Liver (tissue), 3 donors: ENCODE data around the gene USP35.

Source experiments
- CTCF ChIP-seq: fragments of 150-350 bp; IDR thresholded peaks from 2 replicates; pipeline ENCODE4 v1.5.1; 2017; ENCODE audit warnings: improper control_type of control experiment, low read depth, low read length; ENCODE audit not compliant: missing input control
- EGR1 ChIP-seq, 2 donors: IDR thresholded peaks; 2 replicates each; pipeline ENCODE4 v1.6.1; 2016 to 2018; ENCODE audit warnings: antibody characterized with exemption in 2 of 2, low read depth in 2 of 2
- GABPA ChIP-seq, 2 donors: IDR thresholded peaks in 1 of 2; conservative IDR thresholded peaks in 1 of 2; 2 replicates each; pipeline ENCODE4 v1.6.1; 2016; ENCODE audit warnings: antibody characterized with exemption in 2 of 2, mild to moderate bottlenecking in 1 of 2, moderate library complexity in 1 of 2
- HNF4A ChIP-seq, 2 donors: conservative IDR thresholded peaks; 2 replicates each; pipeline ENCODE4 v1.6.1; 2016; ENCODE audit warnings: antibody characterized with exemption in 2 of 2, mild to moderate bottlenecking in 2 of 2
- MAX ChIP-seq: IDR thresholded peaks from 2 replicates; pipeline ENCODE4 v1.6.1; 2016; ENCODE audit warnings: antibody characterized with exemption
- RAD21 ChIP-seq, 2 donors: IDR thresholded peaks; 2 replicates each; pipeline ENCODE4 v1.6.1; 2016; ENCODE audit warnings: antibody characterized with exemption in 2 of 2, mild to moderate bottlenecking in 2 of 2
- TAF1 ChIP-seq: conservative IDR thresholded peaks from 2 replicates; pipeline ENCODE4 v1.6.1; 2016; ENCODE audit warnings: antibody characterized with exemption, mild to moderate bottlenecking
- YY1 ChIP-seq: IDR thresholded peaks from 2 replicates; pipeline ENCODE4 v1.6.1; 2016; ENCODE audit warnings: antibody characterized with exemption, mild to moderate bottlenecking
- TF ChIP-seq, protein P1 (sequence below): IDR thresholded peaks from 2 replicates; pipeline ENCODE4 v1.6.1; 2016; ENCODE audit warnings: antibody characterized with exemption, mild to moderate bottlenecking
- TF ChIP-seq, protein P2 (sequence below): IDR thresholded peaks from 2 replicates; pipeline ENCODE4 v1.6.1; 2016; ENCODE audit warnings: antibody characterized with exemption
- donor health status: healthy.
- donor health status: healthy.

- TF ChIP-seq GABPA (IDR thresholded peaks at IDR 0.05 in 1 of 2, conservative IDR thresholded peaks at IDR 0.05 in 1 of 2) (no peak), CTCF (no peak), MAX (no peak), RAD21 (IDR thresholded peaks at IDR 0.05) (no peak), HNF4A (conservative IDR thresholded peaks at IDR 0.05) (no peak), TAF1 (no peak), YY1 (no peak), EGR1 (IDR thresholded peaks at IDR 0.05; ENCODE audit: low read depth in 2 of 2) (no peak)
- TF ChIP-seq, protein P1, sequence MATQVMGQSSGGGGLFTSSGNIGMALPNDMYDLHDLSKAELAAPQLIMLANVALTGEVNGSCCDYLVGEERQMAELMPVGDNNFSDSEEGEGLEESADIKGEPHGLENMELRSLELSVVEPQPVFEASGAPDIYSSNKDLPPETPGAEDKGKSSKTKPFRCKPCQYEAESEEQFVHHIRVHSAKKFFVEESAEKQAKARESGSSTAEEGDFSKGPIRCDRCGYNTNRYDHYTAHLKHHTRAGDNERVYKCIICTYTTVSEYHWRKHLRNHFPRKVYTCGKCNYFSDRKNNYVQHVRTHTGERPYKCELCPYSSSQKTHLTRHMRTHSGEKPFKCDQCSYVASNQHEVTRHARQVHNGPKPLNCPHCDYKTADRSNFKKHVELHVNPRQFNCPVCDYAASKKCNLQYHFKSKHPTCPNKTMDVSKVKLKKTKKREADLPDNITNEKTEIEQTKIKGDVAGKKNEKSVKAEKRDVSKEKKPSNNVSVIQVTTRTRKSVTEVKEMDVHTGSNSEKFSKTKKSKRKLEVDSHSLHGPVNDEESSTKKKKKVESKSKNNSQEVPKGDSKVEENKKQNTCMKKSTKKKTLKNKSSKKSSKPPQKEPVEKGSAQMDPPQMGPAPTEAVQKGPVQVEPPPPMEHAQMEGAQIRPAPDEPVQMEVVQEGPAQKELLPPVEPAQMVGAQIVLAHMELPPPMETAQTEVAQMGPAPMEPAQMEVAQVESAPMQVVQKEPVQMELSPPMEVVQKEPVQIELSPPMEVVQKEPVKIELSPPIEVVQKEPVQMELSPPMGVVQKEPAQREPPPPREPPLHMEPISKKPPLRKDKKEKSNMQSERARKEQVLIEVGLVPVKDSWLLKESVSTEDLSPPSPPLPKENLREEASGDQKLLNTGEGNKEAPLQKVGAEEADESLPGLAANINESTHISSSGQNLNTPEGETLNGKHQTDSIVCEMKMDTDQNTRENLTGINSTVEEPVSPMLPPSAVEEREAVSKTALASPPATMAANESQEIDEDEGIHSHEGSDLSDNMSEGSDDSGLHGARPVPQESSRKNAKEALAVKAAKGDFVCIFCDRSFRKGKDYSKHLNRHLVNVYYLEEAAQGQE: no peak
- TF ChIP-seq, protein P2, sequence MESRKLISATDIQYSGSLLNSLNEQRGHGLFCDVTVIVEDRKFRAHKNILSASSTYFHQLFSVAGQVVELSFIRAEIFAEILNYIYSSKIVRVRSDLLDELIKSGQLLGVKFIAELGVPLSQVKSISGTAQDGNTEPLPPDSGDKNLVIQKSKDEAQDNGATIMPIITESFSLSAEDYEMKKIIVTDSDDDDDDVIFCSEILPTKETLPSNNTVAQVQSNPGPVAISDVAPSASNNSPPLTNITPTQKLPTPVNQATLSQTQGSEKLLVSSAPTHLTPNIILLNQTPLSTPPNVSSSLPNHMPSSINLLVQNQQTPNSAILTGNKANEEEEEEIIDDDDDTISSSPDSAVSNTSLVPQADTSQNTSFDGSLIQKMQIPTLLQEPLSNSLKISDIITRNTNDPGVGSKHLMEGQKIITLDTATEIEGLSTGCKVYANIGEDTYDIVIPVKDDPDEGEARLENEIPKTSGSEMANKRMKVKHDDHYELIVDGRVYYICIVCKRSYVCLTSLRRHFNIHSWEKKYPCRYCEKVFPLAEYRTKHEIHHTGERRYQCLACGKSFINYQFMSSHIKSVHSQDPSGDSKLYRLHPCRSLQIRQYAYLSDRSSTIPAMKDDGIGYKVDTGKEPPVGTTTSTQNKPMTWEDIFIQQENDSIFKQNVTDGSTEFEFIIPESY: no peak
Observed at GRCh38 chr11:78189174-78189724, 530 bp downstream of the USP35 start.
